ENCODE results near the gene IPCEF1.

Gene IPCEF1

GRCh38 chr6:154289818-154290508, 66.6 kb downstream of the IPCEF1 start:
- no peak for DNase-seq

- DNase-seq = no peak
Observed at GRCh38 chr6:154285826-154286225, 70.8 kb downstream of the IPCEF1 start.

- no peak for DNase-seq
Observed at GRCh38 chr6:154284313-154284853, 72.2 kb downstream of the IPCEF1 start.

GRCh38 chr6:154280521-154280920, 76.1 kb downstream of the IPCEF1 start:
- DNase-seq = no peak

GRCh38 chr6:154277629-154278017, 79.0 kb downstream of the IPCEF1 start:
- peak in 1 of 5 experiments; percentile 9 for DNase-seq

- peak in 2 of 5 experiments; percentile 36 to 70 for DNase-seq
Observed at GRCh38 chr6:154276810-154277628, 79.6 kb downstream of the IPCEF1 start.

- no peak for DNase-seq
Observed at GRCh38 chr6:154274168-154274567, 82.4 kb downstream of the IPCEF1 start.

GRCh38 chr6:154268486-154268885, 88.1 kb downstream of the IPCEF1 start:
- DNase-seq = no peak

GRCh38 chr6:154267508-154268106, 89.0 kb downstream of the IPCEF1 start:
- no peak for DNase-seq

GRCh38 chr6:154266560-154267099, 90.0 kb downstream of the IPCEF1 start:
- no peak for DNase-seq

GRCh38 chr6:154261688-154262397, 94.8 kb downstream of the IPCEF1 start:
- no peak for DNase-seq

GRCh38 chr6:154258064-154258757, 98.4 kb downstream of the IPCEF1 start:
- DNase-seq = peak in 1 of 5 experiments; percentile 18

- DNase-seq = peak in 1 of 5 experiments; percentile 24
Observed at GRCh38 chr6:154257067-154257466, 99.5 kb downstream of the IPCEF1 start.

GRCh38 chr6:154252678-154253077, 103.9 kb downstream of the IPCEF1 start:
- no peak for DNase-seq

- DNase-seq = no peak
Observed at GRCh38 chr6:154251116-154251515, 105.5 kb downstream of the IPCEF1 start.

GRCh38 chr6:154249499-154250298, 106.9 kb downstream of the IPCEF1 start:
- DNase-seq = peak in 3 of 5 experiments; percentile 15 to 92 (median 60)

- DNase-seq = peak in 2 of 5 experiments; percentile 42 to 79
Observed at GRCh38 chr6:154247119-154247861, 109.3 kb downstream of the IPCEF1 start.

- DNase-seq = no peak
Observed at GRCh38 chr6:154246723-154247118, 109.9 kb downstream of the IPCEF1 start.

GRCh38 chr6:154245506-154245905, 111.1 kb downstream of the IPCEF1 start:
- DNase-seq = no peak
